ENCODE results near the gene CCDC141. TPM values are rescaled to one million over a fixed set of nuclear protein-coding genes. Genes with fewer than 3 reads are reported as not detected.

CCDC141 gene
- total RNA-seq, 1 experiment from 2014 or later: 0.30 TPM

GRCh38 chr2:178877874-178878273 is 172.1 kb downstream of the CCDC141 start:
- no peak for TF ChIP-seq CBX3 (IDR thresholded peaks at IDR 0.05; ENCODE audit: low read depth)
- no peak for TF ChIP-seq ZNF274 (IDR thresholded peaks at IDR 0.05; ENCODE audit: low read depth, low read length)
- no peak for TF ChIP-seq TCF7L2 (IDR thresholded peaks at IDR 0.05; ENCODE audit: borderline replicate concordance, extremely low read depth, insufficient read depth, insufficient read length)
- TF ChIP-seq POLR2A (IDR thresholded peaks at IDR 0.05; ENCODE audit: borderline replicate concordance, extremely low read depth, insufficient read depth, insufficient read length): no peak
- no peak for TF ChIP-seq CTCF (IDR thresholded peaks at IDR 0.05 in 2 of 3, conservative IDR thresholded peaks at IDR 0.05 in 1 of 3; ENCODE audit: borderline replicate concordance in 1 of 3, insufficient read depth in 1 of 3, low read depth in 2 of 3, low read length in 2 of 3)
- no peak for TF ChIP-seq FOSL1 (IDR thresholded peaks at IDR 0.05; ENCODE audit: low read depth)
- TF ChIP-seq ZBTB33 (IDR thresholded peaks at IDR 0.05; ENCODE audit: extremely low read depth, insufficient replicate concordance, low read length): no peak
- TF ChIP-seq YY1 (IDR thresholded peaks at IDR 0.05; ENCODE audit: extremely low read depth, insufficient replicate concordance, low read depth, low read length): no peak
- no peak for TF ChIP-seq ZFX (IDR thresholded peaks at IDR 0.05)
- no peak for TF ChIP-seq POLR2AphosphoS5 (IDR thresholded peaks at IDR 0.05; ENCODE audit: low read depth, low read length)
- TF ChIP-seq SRF (IDR thresholded peaks at IDR 0.05; ENCODE audit: low read depth): no peak
- TF ChIP-seq EZH2 (IDR thresholded peaks at IDR 0.05): no peak
- Histone ChIP-seq H3K9me2 (ENCODE audit: insufficient read depth) (no peaks in the 10 kb centered on the region), H3K4me3 (replicated peaks in 1 of 2; ENCODE audit: low read depth in 1 of 2, low read length in 2 of 2) (no peak overlapping the region), H2AFZ (ENCODE audit: low read depth, low read length, poor library complexity, severe bottlenecking) (no peak overlapping the region), H3K27me3 (ENCODE audit: insufficient read depth, low read length) (no peaks in the 10 kb centered on the region), H3K9me3 (ENCODE audit: control insufficient read depth in 1 of 2, insufficient read depth in 1 of 2, low read depth in 1 of 2, low read length in 2 of 2) (no peaks in the 10 kb centered on the region), H3K9ac (ENCODE audit: low read length) (no peak overlapping the region), H3K27ac (ENCODE audit: low read depth, low read length) (no peak overlapping the region), H3K36me3 (ENCODE audit: control insufficient read depth in 1 of 2, insufficient read depth in 2 of 2, low read length in 2 of 2) (no peaks in the 10 kb centered on the region), H4K20me1 (ENCODE audit: insufficient read depth) (no peaks in the 10 kb centered on the region), H3K4me1 (ENCODE audit: control insufficient read depth in 1 of 2, insufficient read depth in 2 of 2, low read length in 2 of 2) (no peaks in the 10 kb centered on the region), H3K4me2 (ENCODE audit: low read length) (no peak overlapping the region), H3K79me2 (ENCODE audit: insufficient read depth, low read length) (no peaks in the 10 kb centered on the region)
- POLR2A ChIA-PET: no interaction called here
- RAD21 ChIA-PET (ENCODE audit: low non-redundant PET in 1 of 2, low total read pairs in 2 of 2, uncharacterized antibody in 2 of 2, unreplicated experiment in 2 of 2): no interaction called here
- CTCF ChIA-PET: no interaction called here
- DNase-seq (ENCODE audit: low read depth, low spot score) (no peak), ATAC-seq (no peak)
- no TSS peak for BruUV-seq (replicated peaks)
- intact Hi-C loops (cut with micrococcal nuclease): no loop called here

Data from HCT116 (cell line).